OCI-M1 (cell line): ENCODE measurements around the gene TMEM222.

Source experiments
- DNase-seq: peaks from one replicate; lab custom pipeline; 2025; lab: John Stamatoyannopoulos, UW

TMEM222 gene

DNA sequence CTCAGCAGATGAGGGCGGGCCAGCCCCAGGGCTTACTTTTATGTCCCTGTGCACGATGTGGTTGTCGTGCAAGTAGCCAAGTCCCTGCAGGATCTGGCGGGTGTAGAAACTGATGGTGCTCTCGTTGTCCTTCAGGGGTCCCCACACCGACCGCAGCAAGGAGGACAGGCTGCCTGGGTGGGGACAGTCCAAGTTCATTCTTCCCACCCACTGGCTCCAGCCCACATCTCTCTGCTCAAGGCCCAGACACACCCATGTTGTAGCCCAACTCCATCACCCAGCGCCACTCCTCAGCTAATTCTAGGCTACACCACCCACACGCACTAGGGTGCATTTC is 37.8 kb downstream of the TMEM222 start:
- no peak for DNase-seq

DNA sequence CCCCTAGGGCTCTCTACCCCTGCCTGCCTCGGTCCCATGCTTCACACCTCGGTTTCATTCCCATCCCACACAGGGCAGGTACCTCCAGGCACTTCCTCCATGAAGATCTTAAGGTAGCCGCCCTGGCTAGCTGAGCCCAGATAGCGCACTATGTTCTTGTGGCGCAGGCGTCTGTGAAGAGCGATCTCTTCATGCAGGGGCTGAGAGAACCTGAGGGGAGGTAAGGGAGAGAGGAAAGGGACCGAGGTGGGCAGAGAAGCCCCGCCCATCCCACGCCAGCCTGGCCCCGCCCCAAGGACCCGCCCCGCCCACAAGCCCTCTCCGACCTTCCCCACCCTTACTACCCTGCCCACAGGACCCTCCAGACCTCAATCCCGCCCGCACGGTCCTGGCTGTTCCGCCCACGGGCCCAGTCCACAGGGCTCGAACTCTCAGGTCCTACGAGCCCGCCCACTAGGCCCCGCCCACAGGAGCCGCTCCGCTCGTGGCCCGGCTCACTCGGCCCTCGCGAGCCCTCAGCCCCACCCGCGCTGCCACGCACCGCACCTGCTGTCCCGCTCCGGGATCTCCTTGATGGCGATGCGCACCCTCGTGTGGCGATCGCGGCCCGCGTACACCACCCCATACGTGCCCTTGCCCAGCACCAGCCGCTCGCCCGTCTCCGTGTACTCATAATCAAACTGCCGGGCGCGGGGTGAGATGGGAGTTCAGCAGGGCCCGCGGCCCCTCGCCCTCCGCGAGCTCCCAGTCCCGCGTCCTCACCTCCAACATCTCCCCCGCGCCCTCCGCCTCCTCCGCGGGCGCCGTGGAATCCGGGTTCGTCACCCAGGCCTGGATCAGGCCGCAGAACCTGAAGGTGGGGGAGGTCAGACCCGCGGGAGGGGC is 38.4 kb downstream of the TMEM222 start:
- no peak for DNase-seq

DNA sequence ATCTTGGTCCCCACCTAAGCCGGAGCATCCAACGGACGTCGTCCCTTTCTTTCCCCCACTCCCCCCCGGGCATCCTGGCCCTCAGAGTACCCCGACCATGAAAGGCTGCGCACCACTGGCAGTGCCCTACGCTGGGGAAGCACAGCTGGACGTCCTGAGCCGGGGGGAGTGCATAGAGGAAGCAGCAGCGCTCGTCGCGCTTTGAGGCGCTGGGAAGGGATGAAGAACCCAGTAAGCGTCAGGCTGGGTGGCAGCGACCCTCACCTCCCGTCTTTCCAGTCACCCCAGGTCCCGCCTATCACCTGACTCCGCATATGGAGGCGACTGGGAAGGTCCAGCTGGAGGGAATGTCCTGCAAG is 39.1 kb downstream of the TMEM222 start:
- DNase-seq = no peak

DNA sequence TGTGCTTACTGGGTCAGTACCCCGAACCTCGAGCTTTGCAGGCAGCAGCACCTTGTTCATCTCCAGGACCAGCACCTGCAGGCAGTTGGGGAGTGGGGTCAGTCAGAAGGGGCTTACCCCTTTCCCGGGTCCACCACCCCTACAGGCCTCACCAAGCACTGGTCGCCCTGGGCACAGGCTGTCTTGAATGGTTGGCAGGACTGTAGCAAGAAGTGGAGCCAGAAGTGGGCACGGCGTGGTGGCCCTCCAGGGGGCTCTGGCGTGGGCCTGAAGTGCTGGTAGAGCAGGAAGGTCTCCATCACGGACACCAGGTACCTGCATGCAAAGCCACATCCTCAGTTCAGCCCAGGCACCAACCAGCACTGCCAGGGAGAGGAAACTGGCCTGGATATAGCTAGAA is 39.6 kb downstream of the TMEM222 start:
- no peak for DNase-seq

DNA sequence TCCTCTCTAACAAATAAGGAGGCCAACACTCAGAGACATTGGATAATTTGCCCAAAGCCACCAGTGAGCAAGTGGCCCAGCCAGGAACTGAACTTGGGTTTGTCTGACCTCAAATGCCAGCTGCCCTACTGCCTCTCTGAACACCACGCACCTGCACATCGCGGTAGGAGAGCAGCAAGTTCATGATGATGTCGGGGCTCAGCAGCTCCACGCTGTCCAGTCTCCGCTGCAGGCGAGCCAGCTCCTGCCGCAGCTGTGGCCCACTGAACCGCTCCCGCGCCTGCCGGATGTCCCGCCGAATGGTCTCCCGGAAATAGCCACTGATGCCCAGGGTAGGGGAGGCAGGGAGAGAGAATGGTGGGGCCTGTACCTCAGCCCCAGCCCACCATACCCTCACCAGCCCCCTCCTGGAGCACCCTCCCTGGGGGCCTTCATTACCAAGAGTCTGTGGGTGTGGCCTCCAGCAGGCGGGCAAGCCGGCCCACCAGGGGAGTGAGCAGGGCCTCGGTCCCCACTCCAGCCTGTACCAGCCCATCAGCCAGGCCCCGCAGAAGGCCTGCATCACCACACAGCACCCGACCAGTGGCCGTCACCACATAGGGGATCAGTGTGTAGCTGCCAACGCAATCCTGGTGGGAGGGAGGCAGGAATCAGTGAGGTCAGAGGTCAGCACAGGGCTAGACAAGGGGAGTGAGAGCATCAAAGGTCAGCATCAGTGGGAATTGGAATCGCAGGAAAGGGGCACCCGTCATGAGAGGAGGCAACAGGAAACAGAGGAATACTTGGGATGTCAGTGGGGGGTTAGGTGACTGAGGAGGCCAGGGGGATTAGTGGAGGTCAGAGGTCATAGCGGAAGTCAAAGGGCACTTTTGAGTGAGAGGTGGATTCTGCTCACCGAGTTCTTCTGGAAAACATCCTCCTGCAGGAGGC is 42.1 kb downstream of the TMEM222 start:
- no peak for DNase-seq

DNA sequence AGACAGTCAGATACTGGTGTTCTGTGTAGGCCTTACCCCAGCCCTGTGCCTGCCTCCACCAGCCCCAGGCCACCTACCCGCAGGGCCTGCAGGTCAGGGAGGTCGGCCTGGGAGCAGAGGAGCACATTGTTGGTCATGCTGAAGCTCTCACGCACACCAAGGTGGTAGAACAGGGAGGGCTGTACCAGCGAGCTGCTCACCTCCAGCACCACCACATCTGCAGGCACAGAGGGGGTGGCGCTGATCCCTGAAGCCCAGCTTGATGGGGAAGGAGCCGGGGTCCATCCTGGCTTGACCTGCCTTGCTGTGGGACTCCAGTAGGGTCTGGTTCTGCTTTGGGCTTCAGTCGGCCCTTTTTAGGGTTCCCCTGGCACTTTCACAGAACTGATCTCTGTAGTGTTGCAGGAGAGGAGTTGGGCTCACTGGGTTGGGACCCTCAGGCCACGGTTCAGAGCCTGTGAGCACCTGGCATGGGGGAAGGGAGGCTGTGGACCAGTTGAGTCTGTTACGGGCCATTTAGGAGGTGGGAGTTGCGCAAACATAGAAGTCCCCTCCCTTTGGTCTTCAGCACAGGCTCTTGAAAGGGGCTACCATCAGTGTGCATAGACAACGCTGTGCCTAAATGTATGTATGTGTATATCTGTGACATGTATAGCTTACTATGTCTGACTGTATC is 42.9 kb downstream of the TMEM222 start:
- DNase-seq = no peak

DNA sequence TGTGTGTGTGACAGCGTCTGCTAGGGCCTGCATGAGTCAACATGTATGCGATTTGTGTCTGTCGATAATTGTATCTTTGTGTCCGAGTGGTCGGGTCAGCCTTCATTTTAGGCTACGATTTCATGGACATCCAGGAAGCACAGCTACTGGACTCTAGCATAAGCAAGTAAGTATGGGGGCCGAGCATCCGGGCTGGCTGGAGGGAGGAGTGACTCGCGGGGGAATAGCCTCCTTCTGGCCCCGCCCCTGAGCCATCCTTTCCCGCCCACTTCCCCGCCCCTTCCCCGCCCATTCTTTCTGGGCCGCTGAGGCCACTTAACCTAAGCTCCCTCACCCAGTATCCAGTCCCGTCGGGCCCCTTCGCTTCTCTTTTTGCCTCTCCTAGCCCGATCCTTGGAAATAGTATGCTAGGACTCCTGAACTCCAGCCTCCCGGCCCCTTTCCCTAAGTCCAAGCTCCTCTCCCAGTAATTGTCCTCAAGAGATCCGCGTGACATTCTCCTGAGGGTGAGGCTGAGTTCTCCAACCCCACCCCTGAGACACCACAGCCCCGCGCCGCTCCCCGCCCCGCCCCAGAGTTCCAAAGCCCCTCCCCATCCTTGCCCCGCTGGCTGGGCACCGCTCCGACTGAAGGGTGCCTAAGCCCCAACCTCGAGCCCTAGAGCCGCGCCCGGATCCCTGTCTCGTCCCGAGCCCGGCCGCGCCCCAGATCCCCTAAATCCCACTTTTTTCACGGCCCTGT is 43.6 kb downstream of the TMEM222 start:
- DNase-seq = peak; percentile 92

DNA sequence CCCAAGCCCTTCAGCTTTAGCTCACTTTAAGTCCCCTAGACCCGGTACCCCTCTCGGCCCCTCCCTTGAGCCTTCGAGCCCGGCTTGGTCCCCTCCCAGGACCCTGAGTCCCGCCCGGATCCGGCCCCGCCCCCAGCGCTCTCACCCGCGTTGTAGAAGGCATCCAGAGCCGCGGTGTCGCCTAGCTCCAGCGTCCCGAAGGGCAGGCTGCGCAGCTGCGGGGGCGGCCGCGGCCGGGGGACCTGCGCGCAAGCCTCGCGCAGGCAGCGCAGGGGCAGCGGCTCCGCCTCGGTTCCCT is 44.1 kb downstream of the TMEM222 start:
- DNase-seq = peak; percentile 84

DNA sequence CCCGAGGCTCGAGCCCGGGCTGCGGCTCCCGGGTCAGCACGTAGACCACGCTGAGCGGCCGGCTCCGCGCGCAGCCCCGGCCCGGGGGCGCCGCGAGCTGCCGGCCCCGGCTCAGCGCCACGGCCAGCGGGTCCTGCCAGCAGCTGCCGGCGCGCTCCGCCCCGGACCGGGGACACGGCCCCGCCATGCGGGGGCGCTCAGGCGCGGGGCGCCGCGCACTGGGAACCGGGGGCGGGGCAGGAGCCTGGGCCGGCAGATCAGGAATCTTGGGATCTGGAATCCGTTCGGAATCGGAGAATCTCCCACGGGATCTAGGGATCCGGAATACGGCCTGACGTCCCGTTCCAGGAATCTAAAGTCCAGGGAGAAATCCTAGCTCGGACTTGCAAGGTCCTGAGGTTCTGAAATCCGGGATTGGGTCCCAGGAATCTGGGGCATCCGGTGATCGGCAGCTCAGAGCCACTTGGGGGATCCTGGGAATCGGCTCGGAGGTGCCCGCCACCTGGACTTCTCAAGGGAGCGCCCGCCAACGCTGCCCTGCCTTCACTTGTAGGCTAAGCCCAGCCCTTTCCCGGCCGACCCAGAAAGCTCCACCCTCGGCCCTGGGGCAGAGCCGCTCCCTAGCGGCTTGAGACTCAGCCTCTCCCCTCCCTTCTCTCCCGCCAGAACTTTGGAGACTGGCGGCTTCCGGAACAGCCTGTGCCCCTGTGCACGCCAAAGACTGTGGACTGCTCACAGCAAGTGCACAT is 44.6 kb downstream of the TMEM222 start, which contains the start of gene MAP3K6:
MAP3K6 (minus strand) TSS at position 551 of the 749 bp plus-strand sequence; CDS start at position 187, 364 bp downstream.
- peak; percentile 81 for DNase-seq

DNA sequence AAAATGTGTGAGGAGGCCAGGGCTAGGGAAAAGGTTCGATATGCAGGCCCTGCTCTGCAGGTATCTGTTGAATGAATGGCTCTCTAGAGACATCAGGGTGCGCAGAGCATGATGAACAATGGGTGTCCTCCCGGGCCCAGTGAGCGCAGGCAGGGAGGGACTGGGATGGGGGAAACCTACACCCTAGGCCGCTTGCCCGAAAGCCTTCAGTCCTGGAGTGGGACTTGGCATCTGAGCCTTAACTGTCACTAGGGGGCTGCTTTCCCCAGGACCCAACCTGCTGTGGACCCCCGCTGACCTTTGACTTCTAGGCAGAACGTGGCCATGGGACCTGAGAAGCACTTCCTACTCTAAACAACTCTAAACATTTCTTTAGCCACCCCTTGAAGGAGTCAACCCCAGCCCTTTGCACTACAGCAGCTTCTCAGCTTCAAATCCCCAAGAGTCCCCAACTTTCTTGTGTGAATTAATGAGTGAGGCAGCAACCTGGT is 45.2 kb downstream of the TMEM222 start:
- DNase-seq = no peak

DNA sequence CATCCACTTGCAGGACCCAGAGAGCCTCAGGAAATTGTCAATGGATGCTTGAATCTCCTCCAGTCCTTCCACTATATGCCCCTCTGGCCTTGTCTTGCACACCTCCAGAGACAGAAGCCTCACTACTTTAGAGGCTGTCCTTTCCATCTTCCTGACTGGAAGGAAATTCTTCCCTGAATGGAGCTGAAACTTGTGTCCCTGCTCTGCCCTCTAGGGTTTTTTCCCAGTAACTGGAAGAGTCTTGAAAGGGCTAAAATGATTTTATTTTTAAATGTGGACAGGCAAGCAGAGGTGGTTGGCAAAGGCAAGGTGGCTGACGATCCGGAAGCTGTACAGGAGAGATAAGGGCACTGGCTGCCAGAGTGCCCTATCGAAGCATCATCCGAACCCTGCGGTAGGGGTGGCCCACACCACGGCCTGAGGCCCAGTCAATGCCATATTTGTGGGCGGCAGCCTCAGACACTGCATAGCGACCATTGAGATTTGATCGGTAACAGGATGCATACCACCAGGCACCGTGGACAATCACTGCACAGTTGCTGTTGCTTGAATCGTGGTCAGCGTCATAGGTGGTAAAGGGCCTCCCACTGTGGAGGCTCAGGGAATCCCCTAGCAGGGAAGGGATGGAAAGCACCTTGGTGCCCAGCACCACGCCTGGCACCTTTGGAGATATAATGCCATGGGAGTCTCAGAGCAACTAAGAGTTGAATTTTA is 47.1 kb downstream of the TMEM222 start:
- DNase-seq = peak; percentile 75

DNA sequence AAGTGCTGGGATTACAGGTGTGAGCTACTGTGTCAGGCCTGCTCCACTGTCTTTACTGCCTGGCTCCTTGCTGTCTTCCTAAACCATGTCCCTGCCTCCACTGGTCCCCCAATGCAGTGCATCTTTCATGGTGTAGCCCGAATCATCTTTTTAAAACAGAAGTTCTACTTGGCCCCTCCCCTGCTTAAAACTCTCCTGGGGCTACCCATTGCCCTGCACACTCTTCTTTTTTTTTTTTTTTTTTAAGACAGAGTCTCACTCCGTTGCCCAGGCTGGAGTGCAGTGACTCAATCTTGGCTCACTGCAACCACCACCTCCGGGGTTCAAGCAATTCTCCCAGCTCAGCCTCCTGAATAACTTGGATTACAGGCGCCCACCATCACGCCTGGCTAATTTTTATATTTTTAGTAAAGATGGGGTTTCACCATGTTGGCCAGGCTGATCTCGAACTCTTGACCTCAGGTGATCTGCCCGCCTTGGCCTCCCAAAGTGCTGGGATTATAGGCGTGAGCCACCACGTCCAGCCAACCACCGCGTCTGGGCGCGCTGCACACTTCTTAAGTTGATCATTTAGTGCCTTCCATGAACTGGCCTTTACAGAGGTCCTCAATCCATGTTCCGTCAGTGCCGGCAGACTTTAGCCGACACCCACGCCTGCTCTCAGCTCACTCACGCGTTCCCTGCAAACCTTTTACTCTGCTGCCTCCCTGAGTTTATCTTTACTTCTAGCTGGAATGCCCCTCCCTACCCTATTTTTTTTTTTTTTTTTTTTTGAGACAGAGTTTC is 50.3 kb downstream of the TMEM222 start:
- no peak for DNase-seq

DNA sequence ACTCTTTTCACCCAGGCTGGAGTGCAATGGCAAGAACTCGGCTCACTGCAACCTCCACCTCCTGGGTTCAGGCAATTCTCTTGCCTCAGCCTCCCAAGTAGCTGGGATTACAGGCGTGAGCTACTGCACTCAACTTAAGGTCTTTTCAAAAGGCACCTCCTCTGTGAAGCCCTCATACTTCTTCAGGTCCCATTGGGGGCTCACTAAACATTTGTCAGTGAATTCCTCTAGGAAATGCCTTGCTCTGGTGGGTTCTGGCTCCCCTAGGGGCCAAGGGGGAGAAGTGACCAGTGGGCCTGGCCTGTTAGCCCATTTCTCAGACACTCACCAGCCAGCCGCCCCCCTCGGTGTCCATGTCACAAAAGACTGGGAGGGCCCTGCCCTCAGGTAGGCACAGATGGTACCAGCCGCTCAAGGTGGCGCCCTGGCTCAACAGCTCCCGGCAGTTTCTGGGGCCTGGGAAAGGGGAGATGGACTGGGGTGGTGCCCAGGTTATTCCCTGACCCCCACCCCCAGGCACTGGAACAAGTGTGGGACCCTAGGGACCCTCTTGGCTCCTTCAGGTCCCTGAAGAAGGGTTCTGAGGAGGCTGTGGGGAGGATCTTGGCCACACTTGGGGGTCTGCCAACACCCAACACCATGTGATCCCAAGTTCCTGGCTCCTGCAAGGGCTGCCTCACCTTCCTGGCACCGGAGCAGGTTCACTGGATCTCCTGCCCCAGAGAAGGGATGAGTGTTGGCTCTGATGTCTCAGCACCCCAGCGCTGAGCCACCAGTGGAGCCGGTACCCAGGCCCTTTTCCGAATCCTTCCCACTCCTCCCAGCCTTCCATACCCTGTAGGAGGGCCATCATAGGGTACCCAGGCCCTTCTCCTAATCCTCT is 51.1 kb downstream of the TMEM222 start:
- DNase-seq = peak; percentile 20

DNA sequence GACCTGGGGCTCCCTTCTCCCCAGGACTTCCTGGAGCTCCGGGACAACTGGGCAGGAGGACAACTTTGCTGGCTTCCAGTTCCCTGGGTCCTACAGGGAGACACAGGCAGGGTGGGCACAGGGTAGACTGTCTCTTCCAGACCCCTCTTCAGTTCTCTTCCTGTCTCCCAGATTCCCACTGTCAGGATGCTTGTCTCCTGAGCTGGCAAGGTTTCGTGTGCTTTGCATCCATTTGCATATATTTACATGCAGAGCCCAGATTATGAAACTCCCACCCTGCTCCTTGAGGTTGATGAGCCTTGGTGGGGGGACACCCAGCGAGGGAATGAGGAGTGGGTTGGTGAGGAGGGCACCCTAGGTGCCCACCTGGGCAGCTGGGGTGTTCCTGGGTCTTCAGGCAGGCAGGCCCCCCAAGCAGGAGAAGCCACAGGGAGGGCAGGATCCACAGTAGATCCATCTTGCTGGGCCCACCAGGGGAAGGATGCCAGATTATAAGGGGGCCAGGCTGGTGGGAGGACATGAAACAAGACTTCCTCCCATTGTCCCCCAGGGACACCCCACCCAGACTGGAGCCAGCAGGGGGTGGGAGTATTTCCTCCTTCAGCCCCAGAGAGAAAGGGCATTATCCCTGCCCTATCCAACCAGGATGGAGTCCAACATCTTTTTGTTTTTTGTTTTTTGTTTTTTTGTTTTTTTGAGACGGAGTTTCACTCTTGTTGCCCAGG is 52.6 kb downstream of the TMEM222 start, which contains the start of gene FCN3:
FCN3 (minus strand) TSS at position 463 of the 725 bp plus-strand sequence; CDS start at position 457, 6 bp downstream.
- no peak for DNase-seq

DNA sequence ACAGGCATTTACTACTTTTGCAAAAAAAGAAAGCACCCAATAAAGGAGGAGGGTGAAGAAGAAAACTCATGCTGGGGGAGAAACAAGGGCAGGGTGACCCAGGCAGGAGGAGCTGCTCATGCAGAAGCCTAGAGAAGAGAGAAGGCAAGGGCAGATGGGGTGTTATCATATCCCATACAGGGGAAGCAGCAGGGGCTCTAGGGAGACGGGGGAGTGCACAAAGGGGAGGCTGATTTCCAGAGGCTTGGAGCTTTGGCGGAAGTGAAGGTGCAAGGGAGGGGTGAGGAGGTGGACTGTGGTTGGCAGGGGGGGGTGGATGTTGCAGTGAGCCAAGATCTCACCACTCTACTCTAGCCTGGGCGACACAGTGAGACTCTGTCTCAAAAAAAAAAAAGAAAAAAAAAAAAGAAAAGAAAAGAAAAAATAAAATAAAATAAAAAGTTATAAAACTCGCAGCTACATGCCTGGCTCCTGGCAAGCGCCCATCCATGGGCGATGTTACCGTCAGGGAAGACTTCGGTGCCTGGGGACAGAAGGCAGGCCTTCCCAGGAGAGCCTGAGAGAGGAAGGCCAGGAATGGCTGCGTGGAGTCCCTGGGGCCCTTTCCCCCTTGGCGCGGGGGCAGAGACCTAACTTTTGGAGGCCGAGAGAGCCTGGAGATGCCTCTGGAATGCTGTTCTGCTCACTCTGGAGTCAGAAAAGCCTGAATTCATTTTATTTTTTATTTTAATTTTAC is 56.0 kb downstream of the TMEM222 start:
- DNase-seq = no peak

DNA sequence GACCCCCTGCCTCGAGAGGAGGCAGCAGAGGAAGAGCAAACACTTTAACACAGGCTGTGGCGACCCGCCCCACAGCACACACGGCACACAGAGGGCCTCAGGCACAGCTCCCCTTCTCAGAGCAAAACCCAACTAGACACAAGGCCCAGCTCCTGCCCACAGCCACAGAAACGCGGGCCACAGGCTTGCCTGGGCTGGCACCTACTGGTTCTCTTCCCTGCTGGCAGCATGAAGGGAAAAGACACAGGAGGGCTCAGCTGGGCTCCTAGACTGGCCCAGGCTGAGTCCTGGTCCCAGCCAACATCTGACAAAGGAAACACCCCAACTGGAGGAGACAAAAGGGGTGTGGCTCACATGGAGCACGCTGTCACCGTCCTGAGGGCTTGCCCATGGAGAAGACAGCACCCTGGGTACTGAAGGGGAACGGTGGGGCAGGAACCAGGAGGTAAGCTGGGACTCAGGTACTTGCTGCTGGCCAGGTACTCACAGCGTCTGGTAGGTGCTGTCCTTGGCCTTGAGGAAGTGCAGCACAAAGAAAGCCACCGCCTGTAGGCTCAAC is 57.7 kb downstream of the TMEM222 start:
- DNase-seq = no peak

DNA sequence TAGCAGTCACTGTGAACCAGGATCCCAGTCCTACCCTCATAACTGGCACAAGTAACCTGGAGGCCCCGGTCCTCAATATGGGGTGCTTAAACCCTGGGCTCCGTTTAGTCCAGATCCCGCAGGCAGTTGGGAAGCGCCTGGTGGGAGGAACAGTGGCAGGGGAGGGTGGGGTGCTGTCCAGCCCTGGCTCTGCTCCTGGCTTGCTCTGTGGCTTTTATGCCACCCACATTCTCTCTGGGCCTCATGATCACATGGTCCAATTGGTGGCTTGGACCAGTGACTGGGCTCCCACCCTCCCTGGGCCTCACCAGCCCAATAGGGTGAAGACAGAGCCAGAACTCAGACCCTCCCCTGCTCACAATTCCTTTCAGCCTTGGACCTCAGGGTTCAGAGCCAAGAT is 58.3 kb downstream of the TMEM222 start:
- no peak for DNase-seq
